GM19099 (cell line): Measurements from ENCODE around the gene ING2.

Experiments
- POLR2A ChIP-seq: IDR thresholded peaks from 3 replicates; pipeline ENCODE4 v1.6.1; 2011; ENCODE audit warnings: low read depth; ENCODE audit not compliant: insufficient read length; ENCODE audit errors: extremely low read depth

The ING2 gene

DNA sequence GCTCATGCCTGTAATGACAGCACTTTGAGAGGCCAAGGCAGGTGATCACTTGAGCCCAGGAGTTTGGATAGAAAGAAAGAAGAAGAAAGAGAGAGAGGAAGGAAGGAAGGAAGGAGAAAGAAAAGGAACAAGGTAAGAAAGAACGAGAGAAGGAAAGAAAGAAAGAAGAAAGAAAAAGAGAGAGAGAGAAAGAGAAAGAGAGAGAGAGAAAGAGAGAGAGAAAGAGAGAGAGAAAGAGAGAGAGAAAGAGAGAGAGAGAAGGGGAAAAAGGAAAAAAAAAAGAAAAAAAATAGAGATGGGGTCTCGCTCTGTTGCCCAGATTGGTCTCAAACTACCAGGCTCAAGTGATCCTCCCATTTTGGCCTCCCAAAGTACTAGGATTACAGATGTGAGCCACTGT, 22.5 kb downstream of the ING2 start:
- TF ChIP-seq POLR2A, result no peak

DNA sequence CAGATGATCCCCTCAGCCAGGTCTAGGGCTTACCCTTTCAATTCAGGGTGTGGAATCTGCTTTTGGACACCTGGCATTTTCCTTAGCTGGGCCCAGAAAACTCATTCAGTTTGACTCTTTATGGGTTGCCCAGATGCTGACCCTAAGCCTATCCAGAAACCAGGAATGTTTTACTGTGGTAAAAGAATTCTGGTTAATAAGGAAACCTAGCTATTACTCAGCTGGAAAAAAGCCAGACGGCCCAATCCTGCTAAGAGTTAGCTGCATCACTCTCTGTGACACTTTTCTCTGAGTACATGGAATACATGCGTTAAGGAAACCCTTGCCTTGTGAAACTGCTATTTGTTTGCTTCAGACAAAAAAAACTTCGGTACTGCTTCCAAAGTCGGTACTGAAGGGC, 28.0 kb downstream of the ING2 start:
- no peak for TF ChIP-seq POLR2A

DNA sequence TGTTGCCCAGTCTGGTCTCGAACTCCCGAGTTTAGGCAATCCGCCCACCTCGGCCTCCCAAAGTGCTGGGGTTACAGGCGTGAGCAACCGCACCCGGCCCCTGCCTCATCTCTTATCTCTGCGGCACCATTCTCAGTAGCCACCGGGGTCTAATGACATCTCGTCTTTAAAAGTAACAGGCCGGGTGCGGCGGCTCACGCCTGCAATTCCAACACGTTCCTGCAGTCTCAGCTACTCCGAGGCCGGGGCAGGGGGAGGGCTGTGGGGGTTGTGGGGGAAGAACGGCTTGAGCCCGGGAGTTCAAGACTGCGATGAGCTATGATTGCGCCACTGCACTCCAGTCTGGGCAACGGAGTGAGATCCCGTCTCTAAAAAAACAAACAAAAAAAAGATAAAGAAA, 28.8 kb downstream of the ING2 start:
- no peak for TF ChIP-seq POLR2A

DNA sequence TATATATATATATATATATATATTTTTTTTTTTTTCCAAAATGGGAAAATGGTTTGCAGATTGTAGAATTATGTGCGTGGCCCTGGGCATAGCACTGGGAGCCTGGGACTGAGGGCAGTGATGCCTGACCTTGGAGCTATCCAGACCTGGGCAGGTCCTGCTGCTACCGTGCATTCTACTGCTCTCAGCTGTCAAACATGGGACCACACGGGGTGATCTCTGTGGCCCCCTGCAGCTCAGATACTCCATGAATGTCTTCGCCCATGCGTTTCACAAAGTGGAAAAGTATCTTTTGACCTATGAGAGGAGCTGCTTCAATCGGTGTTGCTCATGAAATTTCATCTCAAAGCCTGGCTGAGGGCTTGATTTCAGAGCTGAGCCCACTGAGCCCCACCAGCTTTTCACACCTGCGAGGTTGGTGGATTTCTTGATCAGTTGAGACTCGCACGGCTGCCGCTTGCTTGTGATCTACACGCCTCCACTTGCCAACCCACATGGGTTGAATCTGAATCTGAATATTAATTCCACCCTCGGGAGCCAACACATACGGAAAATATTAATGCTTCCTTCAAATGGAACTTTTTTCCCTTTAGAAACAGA, 35.7 kb downstream of the ING2 start:
- TF ChIP-seq POLR2A, result no peak

DNA sequence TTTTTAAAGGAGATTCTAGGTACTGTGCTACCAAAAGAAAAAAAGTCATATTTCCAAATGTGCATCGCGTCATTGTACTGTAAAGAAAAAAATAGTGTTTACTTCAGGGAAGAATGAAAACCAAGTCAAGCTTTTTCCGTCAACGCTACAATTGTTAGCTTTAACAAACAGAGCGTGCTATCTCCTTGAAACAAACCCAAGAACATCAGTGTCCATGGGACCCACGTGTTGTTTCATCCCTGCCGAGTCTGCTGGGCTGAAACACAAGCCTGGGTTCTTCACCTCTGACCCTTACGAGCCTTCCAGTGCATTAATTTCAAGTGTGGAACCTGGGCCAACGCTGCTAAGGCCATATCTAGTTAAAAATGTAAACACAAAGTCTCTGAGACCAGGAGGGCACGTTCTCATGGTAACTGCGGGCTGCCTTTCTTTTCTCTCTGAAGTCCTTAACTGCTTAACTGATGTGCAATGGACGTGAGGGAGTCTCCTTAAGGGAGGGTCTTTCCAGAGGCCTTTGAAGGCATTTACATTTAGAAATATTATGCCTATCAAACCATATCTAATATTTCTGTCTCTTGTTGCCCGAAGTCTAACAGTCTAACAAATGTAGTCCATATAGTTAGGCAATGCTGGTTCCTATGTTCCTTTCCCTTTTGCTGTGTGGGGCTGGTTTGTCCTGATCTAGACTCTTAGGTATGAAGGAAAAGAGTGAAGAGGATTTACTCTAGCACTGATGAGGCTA, 36.3 kb downstream of the ING2 start:
- TF ChIP-seq POLR2A, result no peak

DNA sequence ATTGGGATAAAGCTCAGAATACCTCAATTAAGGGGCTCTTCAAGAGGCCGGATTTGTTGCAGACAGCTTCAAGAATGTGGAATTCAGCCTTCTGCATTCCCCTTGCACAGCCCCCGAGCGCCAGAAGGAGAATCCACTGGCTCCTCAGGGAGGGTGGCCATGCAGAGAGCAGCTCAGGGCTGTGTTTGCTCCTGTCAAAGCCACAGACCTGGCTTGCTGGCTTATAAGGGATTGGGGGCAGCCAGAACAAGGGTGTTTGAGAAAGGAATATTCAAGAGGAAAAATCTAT, 36.8 kb downstream of the ING2 start:
- no peak for TF ChIP-seq POLR2A

DNA sequence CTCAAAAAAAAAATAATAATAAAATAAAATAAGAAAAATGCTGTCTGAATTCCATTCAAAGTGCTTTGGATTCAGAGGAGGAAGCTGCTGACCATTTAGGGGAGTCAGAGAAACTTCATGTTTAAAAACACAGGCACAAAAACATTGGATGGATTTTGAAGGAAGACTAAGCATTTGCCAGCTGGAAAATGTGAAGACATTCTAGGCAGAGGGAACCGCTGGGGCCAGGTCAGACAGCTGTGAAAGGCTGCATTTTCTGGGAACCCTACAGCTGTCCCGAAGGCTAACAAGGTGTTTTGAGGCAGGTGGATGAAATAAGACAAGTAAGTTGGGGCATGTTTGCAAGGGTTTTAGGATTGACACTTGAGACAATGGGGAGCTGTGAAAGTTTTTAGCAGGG, 38.6 kb downstream of the ING2 start:
- no peak for TF ChIP-seq POLR2A

DNA sequence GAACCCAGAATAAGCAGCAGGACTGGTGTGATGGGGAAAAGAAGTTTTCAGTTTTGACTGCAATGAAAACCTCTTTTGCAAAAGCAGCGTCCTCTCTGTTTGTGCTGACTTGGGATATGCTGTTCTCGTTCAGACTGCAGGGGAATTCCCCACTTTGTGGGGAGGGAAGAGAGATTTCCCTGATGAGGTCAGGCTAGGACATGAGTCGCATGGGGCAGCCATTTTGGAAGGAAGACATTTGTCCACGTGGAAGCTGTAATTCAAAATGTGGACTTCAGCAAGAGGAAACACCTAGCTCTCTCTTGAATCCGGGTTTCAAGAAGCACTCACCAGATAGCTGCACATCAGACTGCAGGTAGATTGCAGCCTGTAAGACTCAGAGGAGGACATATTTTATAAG, 39.3 kb downstream of the ING2 start:
- TF ChIP-seq POLR2A, result no peak

DNA sequence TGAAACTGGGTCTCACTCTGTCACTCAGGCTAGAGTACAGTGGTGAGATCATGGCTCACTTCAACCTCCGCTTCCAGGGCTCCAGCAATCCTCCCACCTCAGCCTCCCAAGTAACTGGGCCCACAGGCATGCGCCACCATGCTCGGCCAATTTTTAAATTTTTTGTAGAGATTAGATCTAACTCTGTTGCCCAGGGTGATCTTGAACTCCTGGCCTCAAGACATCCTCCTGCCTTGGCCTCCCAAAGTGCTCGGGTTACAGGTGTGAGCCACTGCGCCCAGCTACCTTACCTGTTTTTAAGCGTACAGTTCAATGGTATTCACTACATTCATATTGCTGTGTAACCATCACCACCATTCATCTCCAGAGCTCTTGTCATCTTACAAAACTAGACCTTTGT, 41.5 kb downstream of the ING2 start:
- no peak for TF ChIP-seq POLR2A

DNA sequence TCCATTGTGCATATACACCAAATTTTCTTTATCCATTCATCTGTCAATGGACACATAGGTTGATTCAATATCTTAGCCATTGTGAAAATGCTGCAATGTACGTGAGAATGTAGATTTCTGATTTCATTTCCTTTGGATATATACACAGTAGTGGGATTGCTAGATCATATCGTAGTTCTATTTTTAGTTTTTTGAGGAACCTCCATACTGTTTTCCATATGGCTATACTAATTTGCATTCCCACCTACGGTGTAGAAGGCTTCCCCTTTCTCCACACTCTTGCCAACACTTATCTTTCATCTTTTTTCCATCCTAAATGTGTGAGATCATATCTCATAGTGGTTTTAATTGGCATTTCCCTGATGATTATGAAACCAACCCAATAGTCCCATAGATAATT, 43.4 kb downstream of the ING2 start:
- no peak for TF ChIP-seq POLR2A

DNA sequence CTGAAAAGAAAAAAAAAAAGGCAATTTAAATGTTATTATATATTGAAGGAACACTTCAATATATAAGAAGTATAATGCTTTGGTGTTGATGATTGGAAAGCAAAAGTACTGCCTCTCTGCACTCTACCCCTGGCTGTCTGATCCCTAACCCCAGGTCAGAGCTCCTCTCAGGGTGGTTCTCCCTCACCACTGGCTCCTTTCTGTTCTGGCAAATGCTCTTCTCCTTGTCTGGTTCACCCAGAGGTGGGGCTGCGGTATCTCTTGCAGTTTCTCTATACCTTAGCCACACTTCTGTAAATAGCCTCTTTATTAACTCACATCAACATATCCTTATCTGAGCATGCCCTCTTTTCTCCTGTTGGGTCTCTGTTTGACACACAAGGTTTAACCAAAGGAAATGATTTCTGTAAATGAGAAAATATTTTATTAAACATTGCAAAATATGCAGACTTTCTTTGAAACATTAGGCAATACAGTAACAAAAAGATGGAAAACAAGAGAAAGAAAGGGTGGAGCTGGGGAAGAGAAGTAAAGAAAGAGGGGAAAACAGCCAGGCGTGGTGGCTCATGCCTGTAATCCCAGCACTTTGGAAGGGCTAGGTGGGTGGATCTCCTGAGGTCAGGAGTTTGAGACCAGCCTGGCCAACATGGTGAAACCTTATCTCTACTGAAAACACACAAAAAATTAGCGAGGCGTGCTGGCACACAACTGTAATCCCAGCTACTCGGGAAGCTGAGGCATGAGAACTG, 45.7 kb downstream of the ING2 start:
- TF ChIP-seq POLR2A, result no peak

DNA sequence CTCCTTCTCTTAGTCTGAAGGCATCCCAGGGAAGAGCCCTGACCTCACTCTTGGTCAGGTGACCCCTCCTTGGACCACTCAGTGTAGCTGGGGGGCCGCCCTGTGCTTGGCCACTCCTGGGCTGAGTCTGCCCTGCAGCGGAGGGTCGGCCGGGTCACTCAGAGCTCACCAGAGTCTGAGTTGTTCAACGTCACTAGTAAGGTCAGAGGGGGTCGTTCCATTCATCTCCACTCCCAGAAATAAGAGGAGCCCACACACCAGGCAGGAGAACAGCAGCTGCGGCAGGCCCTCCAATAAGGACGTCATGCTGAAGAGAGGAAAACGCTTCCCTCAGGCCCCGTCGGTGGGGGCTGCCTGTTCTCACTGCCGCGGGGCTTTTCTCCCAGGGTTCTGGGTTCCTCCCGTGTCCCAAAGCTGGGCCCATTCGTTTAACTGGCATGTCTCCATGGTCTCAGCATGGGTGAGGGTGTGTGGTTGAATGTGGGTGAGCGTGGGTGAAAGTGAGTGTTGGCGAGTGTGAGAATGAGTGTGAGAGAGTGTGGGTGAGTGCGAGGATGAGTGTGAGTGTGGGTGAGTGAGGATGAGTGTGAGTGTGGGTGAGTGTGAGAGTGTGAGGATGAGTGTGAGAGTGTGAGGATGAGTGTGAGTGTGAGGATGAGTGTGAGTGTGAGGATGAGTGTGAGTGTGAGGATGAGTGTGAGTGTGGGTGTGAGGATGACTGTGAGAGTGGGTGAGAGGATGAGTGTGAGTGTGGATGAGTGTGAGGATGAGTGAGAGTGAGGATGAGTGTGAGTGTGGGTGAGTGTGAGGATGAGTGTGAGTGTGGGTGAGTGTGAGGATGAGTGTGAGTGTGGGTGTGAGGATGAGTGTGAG, 47.7 kb downstream of the ING2 start:
- TF ChIP-seq POLR2A, result no peak

DNA sequence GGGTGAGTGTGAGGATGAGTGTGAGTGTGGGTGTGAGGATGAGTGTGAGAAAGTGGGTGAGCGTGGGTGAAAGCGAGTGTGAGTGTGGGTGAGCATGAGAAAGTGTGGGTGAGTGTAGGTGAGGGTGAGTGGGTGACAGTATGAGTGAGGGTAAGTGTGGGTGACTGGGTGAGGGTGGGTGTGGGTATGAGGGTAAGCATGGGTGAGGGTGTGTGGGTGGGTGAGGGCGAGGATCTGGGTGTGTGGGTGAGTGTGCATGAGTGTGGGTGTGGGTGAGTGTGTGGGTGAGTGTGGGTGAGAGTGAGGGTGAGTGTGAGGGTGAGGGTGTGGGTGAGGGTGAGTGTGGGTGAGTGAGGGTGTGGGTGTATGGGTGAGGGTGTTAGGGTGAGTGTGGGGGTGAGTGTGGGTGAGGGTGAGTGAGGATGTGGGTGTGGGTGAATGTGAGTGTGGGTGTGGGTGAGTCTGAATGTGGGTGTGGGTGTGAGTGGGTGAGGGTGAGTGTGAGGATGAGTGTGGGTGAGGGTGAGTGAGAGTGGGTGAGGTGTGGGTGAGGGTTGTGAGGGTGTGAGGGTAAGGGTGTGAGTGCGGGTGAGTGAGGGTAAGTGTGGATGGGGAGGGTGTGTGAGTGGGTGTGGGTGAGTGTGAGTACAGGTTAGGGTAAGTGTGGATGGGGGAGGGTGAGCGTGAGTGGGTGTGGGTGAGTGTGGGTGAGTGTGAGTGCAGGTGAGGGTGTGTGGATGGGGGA, 48.9 kb downstream of the ING2 start:
- no peak for TF ChIP-seq POLR2A

DNA sequence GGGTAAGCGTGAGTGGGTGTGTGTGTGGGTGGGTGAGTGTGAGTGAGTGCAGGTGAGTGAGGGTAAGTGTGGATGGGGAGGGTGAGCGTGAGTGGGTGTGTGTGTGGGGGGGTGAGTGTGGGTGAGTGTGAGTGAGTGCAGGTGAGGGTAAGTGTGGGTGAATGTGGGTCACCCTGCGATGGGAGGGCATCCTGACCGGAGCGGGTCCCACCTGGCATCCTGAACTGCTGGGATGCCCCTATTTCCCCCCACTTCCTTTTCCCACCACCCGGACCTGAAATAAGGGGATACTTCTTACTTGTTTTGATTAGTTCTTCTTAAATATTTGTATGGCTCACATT, 49.5 kb downstream of the ING2 start:
- TF ChIP-seq POLR2A, result no peak
